Natural killer cell (primary cell): ENCODE data around the gene FAM3C. TPM values are rescaled to one million over a fixed set of nuclear protein-coding genes. Genes with fewer than 3 reads are reported as not detected.

ENCODE experiments used
- ATAC-seq, 3 donors: fragments of 150-1000 bp in 2 of 3; fragments of 200-7000 bp in 1 of 3; cut with Tn5 transposase; 1 replicate in 1 of 3; 2 replicates in 2 of 3; pipeline ENCODE4 v1.10.0; 2021; ENCODE audit warnings: mild to moderate bottlenecking in 2 of 3, moderate library complexity in 2 of 3
- DNase-seq, 2 donors: peaks; one replicate each; pipeline versions ENCODE4 v3.0.0 to v3.0.0-alpha.2; 2013 to 2021; ENCODE audit warnings: mixed read lengths in 1 of 2
- H3K27ac ChIP-seq: one replicate; pipeline ENCODE4 v1.5.1; 2013; ENCODE audit warnings: mild to moderate bottlenecking, low read length
- H3K27me3 ChIP-seq: one replicate; pipeline ENCODE4 v1.6.1; 2013; ENCODE audit warnings: low read length; ENCODE audit not compliant: control insufficient read depth, insufficient read depth
- H3K36me3 ChIP-seq: one replicate; pipeline ENCODE4 v1.6.1; 2013; ENCODE audit warnings: low read length; ENCODE audit not compliant: control insufficient read depth, insufficient read depth
- H3K4me1 ChIP-seq: one replicate; pipeline ENCODE4 v1.6.1; 2013; ENCODE audit warnings: low read length; ENCODE audit not compliant: control insufficient read depth, insufficient read depth
- H3K4me3 ChIP-seq: one replicate; pipeline ENCODE4 v1.5.1; 2013; ENCODE audit warnings: low read length
- H3K9me3 ChIP-seq: one replicate; pipeline ENCODE4 v1.6.1; 2013; ENCODE audit warnings: low read length; ENCODE audit not compliant: control insufficient read depth, insufficient read depth
- H3K27ac Mint-ChIP-seq, 2 donors: one replicate each; pipeline ENCODE4 v1.8.0; 2022; ENCODE audit warnings: mild to moderate bottlenecking in 2 of 2, mixed read lengths in 2 of 2, moderate library complexity in 1 of 2
- H3K27me3 Mint-ChIP-seq, 2 donors: one replicate each; pipeline ENCODE4 v1.8.0; 2022; ENCODE audit warnings: low read depth in 2 of 2, mixed read lengths in 2 of 2
- H3K36me3 Mint-ChIP-seq: one replicate; pipeline ENCODE4 v1.8.0; 2022; ENCODE audit warnings: mixed read lengths
- H3K4me1 Mint-ChIP-seq, 2 donors: one replicate each; pipeline ENCODE4 v1.8.0; 2022; ENCODE audit warnings: mixed read lengths in 2 of 2
- H3K4me3 Mint-ChIP-seq: one replicate; pipeline ENCODE4 v1.8.0; 2022; ENCODE audit warnings: mild to moderate bottlenecking, moderate library complexity, mixed read lengths
- H3K9me3 Mint-ChIP-seq, 2 donors: one replicate each; pipeline ENCODE4 v1.8.0; 2022; ENCODE audit warnings: mixed read lengths in 2 of 2
- WGBS: methylation state at CpG from one replicate; pipeline ENCODE4 v1.1.7; 2013; ENCODE audit warnings: missing lambda C conversion rate; ENCODE audit not compliant: insufficient coverage; 5-methylcytosine and 5-hydroxymethylcytosine counted together
- intact Hi-C: fragments of 100-400 bp; cut with micrococcal nuclease; formaldehyde crosslinking; loops from one replicate; pipeline ENCODE4 v1.14.2; 2022
- total RNA-seq, 4 donors: library from RNA; stranded (reverse); fragments of 120-200 nt in 1 of 4; gene quantifications; one replicate each; pipeline versions ENCODE4 v1.2.3 to v1.2.4, GENCODE V29; 2013 to 2022
- TF ChIP-seq, protein P1 (sequence below): fragments of 200-600 bp; IDR thresholded peaks from one replicate; pipeline ENCODE4 v1.8.0; 2022; ENCODE audit warnings: antibody characterized with exemption

The FAM3C gene
- total RNA-seq, 3 donors from 2014 or later (not counting 1 experiment from before 2014, with no cell fraction given) = 24.3 to 42.1 (median 37.0) TPM

DNA sequence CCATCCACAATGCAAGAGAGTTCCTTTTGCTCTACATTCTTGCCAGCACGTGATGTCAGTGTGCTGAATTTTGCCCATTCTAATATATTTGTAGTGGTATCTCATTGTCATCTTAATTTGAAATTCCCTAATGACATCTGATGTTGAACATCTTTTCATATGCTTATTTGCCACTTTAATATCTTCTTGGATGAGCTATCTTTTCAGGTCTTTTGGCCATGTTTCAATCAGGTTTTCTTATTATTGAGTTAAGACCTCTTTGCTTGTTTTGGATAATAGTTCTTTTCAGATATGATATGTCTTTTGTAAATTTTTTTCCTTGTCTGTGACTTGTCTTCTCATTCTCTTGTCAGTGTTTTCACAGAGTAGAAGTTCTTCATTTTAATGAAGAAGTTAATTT is 20.4 kb upstream of the FAM3C start:
- TF ChIP-seq, protein P1, sequence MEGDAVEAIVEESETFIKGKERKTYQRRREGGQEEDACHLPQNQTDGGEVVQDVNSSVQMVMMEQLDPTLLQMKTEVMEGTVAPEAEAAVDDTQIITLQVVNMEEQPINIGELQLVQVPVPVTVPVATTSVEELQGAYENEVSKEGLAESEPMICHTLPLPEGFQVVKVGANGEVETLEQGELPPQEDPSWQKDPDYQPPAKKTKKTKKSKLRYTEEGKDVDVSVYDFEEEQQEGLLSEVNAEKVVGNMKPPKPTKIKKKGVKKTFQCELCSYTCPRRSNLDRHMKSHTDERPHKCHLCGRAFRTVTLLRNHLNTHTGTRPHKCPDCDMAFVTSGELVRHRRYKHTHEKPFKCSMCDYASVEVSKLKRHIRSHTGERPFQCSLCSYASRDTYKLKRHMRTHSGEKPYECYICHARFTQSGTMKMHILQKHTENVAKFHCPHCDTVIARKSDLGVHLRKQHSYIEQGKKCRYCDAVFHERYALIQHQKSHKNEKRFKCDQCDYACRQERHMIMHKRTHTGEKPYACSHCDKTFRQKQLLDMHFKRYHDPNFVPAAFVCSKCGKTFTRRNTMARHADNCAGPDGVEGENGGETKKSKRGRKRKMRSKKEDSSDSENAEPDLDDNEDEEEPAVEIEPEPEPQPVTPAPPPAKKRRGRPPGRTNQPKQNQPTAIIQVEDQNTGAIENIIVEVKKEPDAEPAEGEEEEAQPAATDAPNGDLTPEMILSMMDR = no peak
- intact Hi-C loops = no loop called here
- H3K27me3 Mint-ChIP-seq = peaks cover 9 to 10% of the 10 kb centered on the region in 2 donors
- no peak overlapping the region for H3K4me3 Mint-ChIP-seq
- DNase-seq (no peak), ATAC-seq (no peak)
- WGBS = no CpG with 5 or more reads among the region's 1 CpG
- H3K27ac Mint-ChIP-seq = no peak overlapping the region
- no peaks in the 10 kb centered on the region for H3K4me1 ChIP-seq
- H3K27ac ChIP-seq = no peak overlapping the region
- H3K9me3 ChIP-seq = no peaks in the 10 kb centered on the region
- no peaks in the 10 kb centered on the region for H3K36me3 ChIP-seq
- no peak overlapping the region for H3K4me3 ChIP-seq
- no peaks in the 10 kb centered on the region for H3K9me3 Mint-ChIP-seq
- H3K27me3 ChIP-seq = no peaks in the 10 kb centered on the region
- H3K36me3 Mint-ChIP-seq = no peaks in the 10 kb centered on the region
- no peaks in the 10 kb centered on the region for H3K4me1 Mint-ChIP-seq

DNA sequence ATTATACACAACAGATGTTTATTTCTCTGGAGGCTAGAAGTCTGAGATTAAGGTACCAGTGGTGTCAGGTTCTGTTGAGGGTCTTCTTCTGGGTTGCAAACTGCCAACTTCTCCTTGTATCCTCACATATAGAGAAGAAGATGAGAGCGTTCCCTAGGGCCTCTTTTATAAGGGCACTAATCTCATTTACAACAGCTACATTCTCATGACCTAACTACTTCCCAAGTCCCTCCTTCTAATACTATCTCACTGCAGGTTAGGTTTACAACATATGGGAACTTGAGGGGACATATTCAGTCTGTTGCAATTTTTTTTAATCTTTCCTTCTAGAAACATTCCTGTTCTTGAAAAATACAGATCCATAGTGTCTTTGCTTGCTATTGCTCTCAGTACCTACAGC is 18.3 kb upstream of the FAM3C start:
- Mint-ChIP-seq H3K36me3 (no peaks in the 10 kb centered on the region), H3K27ac (no peak overlapping the region), H3K4me3 (no peak overlapping the region), H3K27me3 (peaks cover 9 to 13% of the 10 kb centered on the region in 2 donors), H3K9me3 (no peaks in the 10 kb centered on the region), H3K4me1 (peaks cover 5 to 6% of the 10 kb centered on the region in 2 donors)
- TF ChIP-seq, protein P1 = no peak
- H3K36me3 ChIP-seq = no peaks in the 10 kb centered on the region
- intact Hi-C loops = no loop called here
- no peaks in the 10 kb centered on the region for H3K4me1 ChIP-seq
- DNase-seq = no peak
- WGBS = no CpG with 5 or more reads among the region's 1 CpG
- no peaks in the 10 kb centered on the region for H3K27me3 ChIP-seq
- H3K27ac ChIP-seq = no peak overlapping the region
- H3K4me3 ChIP-seq = no peak overlapping the region
- H3K9me3 ChIP-seq = no peaks in the 10 kb centered on the region
- no peak for ATAC-seq

- ATAC-seq (no peak), DNase-seq (no peak)
- Mint-ChIP-seq H3K4me1 (peaks cover 5 to 6% of the 10 kb centered on the region in 2 donors), H3K36me3 (no peaks in the 10 kb centered on the region), H3K27me3 (peaks cover 9 to 13% of the 10 kb centered on the region in 2 donors), H3K9me3 (no peaks in the 10 kb centered on the region), H3K4me3 (no peak overlapping the region), H3K27ac (no peak overlapping the region)
- no peaks in the 10 kb centered on the region for H3K36me3 ChIP-seq
- no peak overlapping the region for H3K4me3 ChIP-seq
- H3K27me3 ChIP-seq = no peaks in the 10 kb centered on the region
- no peaks in the 10 kb centered on the region for H3K9me3 ChIP-seq
- intact Hi-C loops = no loop called here
- no peaks in the 10 kb centered on the region for H3K4me1 ChIP-seq
- 97% methylated on average over 3 of the region's 3 CpGs for WGBS
- TF ChIP-seq, protein P1 = no peak
- H3K27ac ChIP-seq = no peak overlapping the region
These were observed 15.5 kb upstream of the FAM3C start for GRCh38 chr7:121411597-121411979.

DNA sequence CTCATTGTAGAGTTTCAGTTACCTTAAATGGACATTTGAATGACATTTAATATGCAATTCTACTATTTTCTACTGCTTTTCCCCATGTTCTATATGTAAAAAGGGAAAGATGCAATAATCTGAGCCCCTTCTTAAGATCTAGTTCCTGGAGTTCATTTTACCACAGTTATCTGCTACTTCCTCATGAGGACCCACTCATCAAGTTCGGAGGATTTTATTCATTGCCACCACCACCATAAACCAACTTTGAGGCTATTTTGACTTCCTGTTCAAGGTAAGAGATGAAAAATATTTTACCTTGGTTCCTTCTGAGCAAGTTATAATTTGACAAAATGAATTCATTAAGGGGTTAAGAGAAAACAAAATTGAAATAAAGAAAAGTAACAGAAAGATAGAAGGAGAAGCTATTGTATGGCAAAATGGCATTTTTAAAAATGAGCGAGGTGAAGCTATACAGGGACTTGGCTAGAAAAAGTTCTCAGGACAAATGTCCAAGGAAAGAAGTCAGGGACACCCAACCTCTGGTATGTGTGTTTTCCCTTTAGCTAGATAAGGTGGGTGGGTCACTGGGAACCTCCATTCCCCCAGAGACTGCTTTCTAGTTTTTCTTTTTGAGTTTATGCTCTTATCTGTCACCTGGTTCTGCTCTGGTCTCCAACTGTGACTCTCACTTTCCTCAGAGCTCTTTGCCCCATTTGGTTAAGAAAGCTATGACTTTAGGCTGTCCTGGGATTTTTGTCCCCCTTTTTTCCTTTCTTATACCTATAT is 14.9 kb upstream of the FAM3C start:
- H3K9me3 Mint-ChIP-seq = no peaks in the 10 kb centered on the region
- H3K27me3 Mint-ChIP-seq = peaks cover 9 to 13% of the 10 kb centered on the region in 2 donors
- Histone ChIP-seq H3K4me3 (no peak overlapping the region), H3K36me3 (no peaks in the 10 kb centered on the region), H3K9me3 (no peaks in the 10 kb centered on the region), H3K4me1 (no peaks in the 10 kb centered on the region), H3K27me3 (no peaks in the 10 kb centered on the region), H3K27ac (no peak overlapping the region)
- peaks cover 5 to 6% of the 10 kb centered on the region in 2 donors for H3K4me1 Mint-ChIP-seq
- intact Hi-C loops = no loop called here
- no peak for DNase-seq
- H3K4me3 Mint-ChIP-seq = no peak overlapping the region
- TF ChIP-seq, protein P1 = no peak
- H3K27ac Mint-ChIP-seq = no peak overlapping the region
- no peaks in the 10 kb centered on the region for H3K36me3 Mint-ChIP-seq
- ATAC-seq = no peak
- WGBS = 95% methylated on average over 1 of the region's 2 CpGs
